IMR-90 (cell line): ENCODE results near the gene AKT3. TPM values are rescaled to one million over a fixed set of nuclear protein-coding genes. Genes with fewer than 3 reads are reported as not detected.

Source experiments
- ATAC-seq: fragments of 200-7000 bp; cut with Tn5 transposase; 2 replicates; pipeline ENCODE4 v1.9.1; 2020; ENCODE audit warnings: low read depth, mild to moderate bottlenecking, moderate library complexity
- BruUV-seq: library from RNA; stranded (reverse); fragments of 400-500 nt; replicated peaks from 2 replicates; lab custom pipeline; 2021; lab: Mats Ljungman, UMichigan
- CTCF ChIA-PET: fragments of 300-600 bp; formaldehyde crosslinking; extraction: SDS; loops from one replicate; lab custom pipeline; 2021; ENCODE audit warnings: antibody characterized with exemption; lab: Yijun Ruan, JAX
- POLR2A ChIA-PET: fragments of 300-600 bp; sonication (Branson Sonifier 250); formaldehyde crosslinking; loops from one replicate; lab custom pipeline; 2022; ENCODE audit warnings: antibody characterized with exemption; ENCODE audit not compliant: unreplicated experiment; lab: Charles Lee
- DNase-seq: peaks from one replicate; pipeline ENCODE4 v3.0.0; 2013
- H2AFZ ChIP-seq: replicated peaks from 2 replicates; pipeline ENCODE3; 2013; ENCODE audit warnings: low read length, mild to moderate bottlenecking; ENCODE audit not compliant: poor library complexity
- H2AK5ac ChIP-seq: 2 replicates; pipeline ENCODE4 v1.6.1; 2013; ENCODE audit warnings: low read depth, low read length, inconsistent platforms
- H2AK9ac ChIP-seq: replicated peaks from 2 replicates; pipeline ENCODE3; 2013; ENCODE audit warnings: mild to moderate bottlenecking, low read depth, low read length, moderate library complexity; ENCODE audit not compliant: poor library complexity
- H2BK120ac ChIP-seq: 2 replicates; pipeline ENCODE4 v1.6.1; 2013; ENCODE audit warnings: low read depth, low read length, inconsistent platforms
- H2BK15ac ChIP-seq: 3 replicates; pipeline ENCODE4 v1.6.1; 2013; ENCODE audit warnings: low read depth, low read length, inconsistent platforms
- H2BK20ac ChIP-seq: 2 replicates; pipeline ENCODE4 v1.6.1; 2013; ENCODE audit warnings: low read depth, mild to moderate bottlenecking, inconsistent platforms, low read length, moderate library complexity
- H2BK5ac ChIP-seq: 2 replicates; pipeline ENCODE4 v1.6.1; 2013; ENCODE audit warnings: mild to moderate bottlenecking, low read depth, low read length, inconsistent platforms; ENCODE audit not compliant: poor library complexity, severe bottlenecking
- H3K14ac ChIP-seq: replicated peaks from 2 replicates; pipeline ENCODE4 v1.6.1; 2013; ENCODE audit warnings: low read depth, low read length, inconsistent platforms
- H3K18ac ChIP-seq: 2 replicates; pipeline ENCODE4 v1.6.1; 2013; ENCODE audit warnings: low read depth, low read length, control low read depth
- H3K23ac ChIP-seq: 2 replicates; pipeline ENCODE4 v1.6.1; 2013; ENCODE audit warnings: low read depth, low read length, inconsistent platforms
- H3K27ac ChIP-seq: 2 replicates; pipeline ENCODE4 v1.5.1; 2013; ENCODE audit warnings: mild to moderate bottlenecking, control low read depth, low read length; ENCODE audit not compliant: insufficient read depth
- H3K27me3 ChIP-seq: 2 replicates; pipeline ENCODE4 v1.6.1; 2013; ENCODE audit warnings: low read length; ENCODE audit not compliant: control insufficient read depth, insufficient read depth
- H3K36me3 ChIP-seq: 2 replicates; pipeline ENCODE4 v1.6.1; 2013; ENCODE audit warnings: low read length, mixed read lengths; ENCODE audit not compliant: control insufficient read depth, insufficient read depth
- H3K4ac ChIP-seq: 2 replicates; pipeline ENCODE4 v1.6.1; 2013; ENCODE audit warnings: low read depth, low read length, inconsistent platforms
- H3K4me1 ChIP-seq: 2 replicates; pipeline ENCODE4 v1.6.1; 2013; ENCODE audit warnings: low read length, mixed read lengths; ENCODE audit not compliant: control insufficient read depth, insufficient read depth
- H3K4me2 ChIP-seq: 2 replicates; pipeline ENCODE4 v1.6.1; 2013; ENCODE audit warnings: low read depth, mild to moderate bottlenecking, control low read depth, low read length, moderate library complexity
- H3K4me3 ChIP-seq: 2 replicates; pipeline ENCODE4 v1.5.1; 2013; ENCODE audit warnings: low read depth, mild to moderate bottlenecking, control low read depth, low read length, moderate library complexity; ENCODE audit not compliant: insufficient read depth
- H3K56ac ChIP-seq: 2 replicates; pipeline ENCODE4 v1.6.1; 2013; ENCODE audit warnings: low read length, inconsistent platforms; ENCODE audit not compliant: insufficient read depth; ENCODE audit errors: extremely low read depth
- H3K79me1 ChIP-seq, 2 experiments: 2 replicates each; pipeline ENCODE4 v1.6.1; 2013; ENCODE audit warnings: low read length in 2 of 2, inconsistent platforms in 1 of 2, low read depth in 1 of 2
- H3K9ac ChIP-seq: 2 replicates; pipeline ENCODE4 v1.6.1; 2013; ENCODE audit warnings: low read depth, low read length, control low read depth
- H3K9me1 ChIP-seq: 2 replicates; pipeline ENCODE4 v1.6.1; 2013; ENCODE audit warnings: low read length, inconsistent platforms; ENCODE audit not compliant: insufficient read depth
- H3K9me3 ChIP-seq: 2 replicates; pipeline ENCODE4 v1.6.1; 2013; ENCODE audit warnings: low read length; ENCODE audit not compliant: control insufficient read depth, insufficient read depth
- H4K20me1 ChIP-seq: 2 replicates; pipeline ENCODE4 v1.6.1; 2013; ENCODE audit warnings: low read length, inconsistent platforms; ENCODE audit not compliant: insufficient read depth
- H4K5ac ChIP-seq: 2 replicates; pipeline ENCODE4 v1.6.1; 2013; ENCODE audit warnings: mild to moderate bottlenecking, low read depth, low read length, control low read depth
- H4K8ac ChIP-seq, 2 experiments: 2 replicates each; pipeline ENCODE4 v1.6.1; 2013; ENCODE audit warnings: low read depth in 2 of 2, low read length in 2 of 2, control low read depth in 1 of 2, inconsistent platforms in 1 of 2
- H4K91ac ChIP-seq: 2 replicates; pipeline ENCODE4 v1.6.1; 2013; ENCODE audit warnings: low read depth, low read length, inconsistent platforms; ENCODE audit not compliant: insufficient read depth
- BHLHE40 ChIP-seq: fragments of 150-350 bp; IDR thresholded peaks from 2 replicates; pipeline ENCODE4 v1.6.1; 2016; ENCODE audit warnings: mild to moderate bottlenecking, low read depth, low read length
- CEBPB ChIP-seq: IDR thresholded peaks from 2 replicates; pipeline ENCODE4 v1.6.1; 2012; ENCODE audit warnings: low read depth, low read length, improper control_type of control experiment
- CHD1 ChIP-seq: IDR thresholded peaks from 2 replicates; pipeline ENCODE4 v1.6.1; 2012; ENCODE audit warnings: low read depth, low read length, improper control_type of control experiment
- FOS ChIP-seq: fragments of 150-350 bp; IDR thresholded peaks from 2 replicates; pipeline ENCODE4 v1.6.1; 2016; ENCODE audit warnings: low read depth, low read length
- MAFK ChIP-seq: IDR thresholded peaks from 2 replicates; pipeline ENCODE4 v1.6.1; 2012; ENCODE audit warnings: low read depth, low read length, improper control_type of control experiment
- MAZ ChIP-seq: IDR thresholded peaks from 2 replicates; pipeline ENCODE4 v1.6.1; 2012; ENCODE audit warnings: low read depth, mild to moderate bottlenecking, low read length, improper control_type of control experiment, moderate library complexity, borderline replicate concordance
- MXI1 ChIP-seq: IDR thresholded peaks from 2 replicates; pipeline ENCODE4 v1.6.1; 2012; ENCODE audit warnings: low read depth, mild to moderate bottlenecking, low read length, moderate library complexity, borderline replicate concordance
- NFE2L2 ChIP-seq: fragments of 150-350 bp; IDR thresholded peaks from 2 replicates; pipeline ENCODE4 v1.6.1; 2016; ENCODE audit warnings: low read depth, mild to moderate bottlenecking, low read length
- POLR2A ChIP-seq: IDR thresholded peaks from 2 replicates; pipeline ENCODE4 v1.6.1; 2012; ENCODE audit warnings: mild to moderate bottlenecking, low read depth, low read length
- RAD21 ChIP-seq: IDR thresholded peaks from 2 replicates; pipeline ENCODE4 v1.6.1; 2012; ENCODE audit warnings: low read length, improper control_type of control experiment
- RCOR1 ChIP-seq: IDR thresholded peaks from 2 replicates; pipeline ENCODE4 v1.6.1; 2012; ENCODE audit warnings: mild to moderate bottlenecking, low read length, improper control_type of control experiment; ENCODE audit not compliant: insufficient replicate concordance
- RFX5 ChIP-seq: IDR thresholded peaks from 2 replicates; pipeline ENCODE4 v1.8.0; 2012; ENCODE audit warnings: low read depth, mild to moderate bottlenecking, low read length, moderate library complexity
- SMC3 ChIP-seq: fragments of 150-350 bp; IDR thresholded peaks from 2 replicates; pipeline ENCODE4 v1.6.1; 2016; ENCODE audit warnings: low read depth, mild to moderate bottlenecking, antibody characterized with exemption, low read length, moderate library complexity
- WGBS, 2 experiments: methylation state at CpG; one replicate each; pipeline versions ENCODE4 v1.1.5 to v1.1.7; 2013; ENCODE audit warnings: missing lambda C conversion rate in 2 of 2; ENCODE audit not compliant: insufficient read length in 1 of 2; ENCODE audit errors: extremely low coverage in 2 of 2; 5-methylcytosine and 5-hydroxymethylcytosine counted together
- dilution Hi-C: fragments of 300-500 bp; cut with HindIII; formaldehyde crosslinking; loops from one replicate; pipeline ENCODE4 v1.14.3; 2018; ENCODE audit warnings: low sequenced_read_pairs; ENCODE audit not compliant: unreplicated experiment
- in situ Hi-C: fragments of 300-500 bp; cut with MboI; formaldehyde crosslinking; loops from 3 replicates; pipeline ENCODE4 v1.14.3; 2019; ENCODE audit warnings: low sequenced_read_pairs, inconsistent platforms, mixed read lengths
- intact Hi-C: fragments of 100-400 bp; cut with micrococcal nuclease; formaldehyde crosslinking; loops from 2 replicates; pipeline ENCODE4 v1.10.0; 2022
- polyA plus RNA-seq, 3 experiments: library from polyadenylated mRNA; depleted of rRNA; stranded (reverse); fragments of >200 nt; gene quantifications; 2 replicates each; pipeline ENCODE4 v1.2.3, GENCODE V29; 2012; ENCODE audit warnings: low replicate concordance in 1 of 3
- total RNA-seq: library from RNA; depleted of rRNA; stranded (reverse); fragments of >200 nt; gene quantifications from 2 replicates; pipeline ENCODE4 v1.2.3, GENCODE V29; 2012
- TF ChIP-seq, protein P1 (sequence below): fragments of 150-350 bp; IDR thresholded peaks from 2 replicates; pipeline ENCODE4 v1.6.1; 2016; ENCODE audit warnings: low read depth, mild to moderate bottlenecking, low read length, moderate library complexity, borderline replicate concordance
- TF ChIP-seq, protein P2 (sequence below): conservative IDR thresholded peaks from 2 replicates; pipeline ENCODE4 v1.5.1; 2012; ENCODE audit warnings: mild to moderate bottlenecking, low read depth, low read length, improper control_type of control experiment
- TF ChIP-seq, protein P3 (sequence below): fragments of 150-350 bp; IDR thresholded peaks from 2 replicates; pipeline ENCODE4 v1.6.1; 2017; ENCODE audit warnings: mild to moderate bottlenecking, antibody characterized with exemption, low read length, low read depth

AKT3 gene
- total and polyA plus RNA-seq, 2 of the 4 experiments (the other 2 are of a cell fraction): 15.2 to 19.4 TPM

DNA sequence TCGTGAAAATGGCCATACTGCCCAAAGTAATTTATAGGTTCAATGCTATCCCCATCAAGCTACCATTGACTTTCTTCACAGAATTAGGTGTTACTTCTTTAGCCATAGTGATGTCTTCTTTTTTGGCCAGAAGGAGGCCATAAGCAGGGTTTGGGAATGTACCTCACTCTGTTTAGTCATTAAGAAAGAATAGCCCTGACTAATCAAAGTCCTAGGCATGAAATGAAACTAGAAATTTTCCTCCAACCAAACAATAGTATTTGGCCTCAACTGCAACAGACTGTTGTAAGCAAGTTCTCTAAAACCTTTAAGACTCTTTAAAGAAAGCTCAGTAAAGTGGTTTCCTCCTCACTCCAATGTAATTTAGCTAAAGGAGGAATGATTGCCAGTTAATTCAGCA lies 163.9 kb downstream of the AKT3 start:
- Histone ChIP-seq H4K5ac (no peak overlapping the region), H3K4me2 (no peak overlapping the region), H3K23ac (no peak overlapping the region), H3K4me1 (no peaks in the 10 kb centered on the region), H3K9me1 (no peaks in the 10 kb centered on the region), H4K91ac (no peak overlapping the region), H2BK20ac (no peak overlapping the region), H2BK5ac (no peak overlapping the region), H2BK15ac (no peak overlapping the region), H3K9me3 (no peaks in the 10 kb centered on the region), H3K4ac (no peak overlapping the region), H3K14ac (no peak overlapping the region), H3K27me3 (no peaks in the 10 kb centered on the region), H3K9ac (no peak overlapping the region), H3K36me3 (peaks cover 5% of the 10 kb centered on the region), H2BK120ac (no peak overlapping the region), H2AK9ac (no peak overlapping the region), H3K27ac (no peak overlapping the region), H3K56ac (no peak overlapping the region), H3K18ac (no peak overlapping the region), H4K20me1 (no peaks in the 10 kb centered on the region), H2AK5ac (no peak overlapping the region), H4K8ac (no peak overlapping the region), H3K79me1 (peaks cover 11 to 18% of the 10 kb centered on the region in 2 experiments), H2AFZ (no peak overlapping the region), H3K4me3 (no peak overlapping the region)
- ChIA-PET CTCF (interaction anchor here (1.1 kb wide), 1 partner anchor 9 kb away, joined by 3 read pairs; no protein-coding TSS in a partner anchor), POLR2A (no interaction called here)
- ATAC-seq (no peak), DNase-seq (peak; percentile 31)
- dilution Hi-C loops (no loop called here), in situ Hi-C loops (no loop called here), intact Hi-C loops (no loop called here)
- no CpG with 5 or more reads among the region's 1 CpG for WGBS, 2 experiments
- BruUV-seq: no TSS peak
- no peak for TF ChIP-seq CHD1
- no peak for TF ChIP-seq SMC3
- TF ChIP-seq RAD21: no peak
- TF ChIP-seq RFX5: no peak
- no peak for TF ChIP-seq MAZ
- TF ChIP-seq, protein P1, sequence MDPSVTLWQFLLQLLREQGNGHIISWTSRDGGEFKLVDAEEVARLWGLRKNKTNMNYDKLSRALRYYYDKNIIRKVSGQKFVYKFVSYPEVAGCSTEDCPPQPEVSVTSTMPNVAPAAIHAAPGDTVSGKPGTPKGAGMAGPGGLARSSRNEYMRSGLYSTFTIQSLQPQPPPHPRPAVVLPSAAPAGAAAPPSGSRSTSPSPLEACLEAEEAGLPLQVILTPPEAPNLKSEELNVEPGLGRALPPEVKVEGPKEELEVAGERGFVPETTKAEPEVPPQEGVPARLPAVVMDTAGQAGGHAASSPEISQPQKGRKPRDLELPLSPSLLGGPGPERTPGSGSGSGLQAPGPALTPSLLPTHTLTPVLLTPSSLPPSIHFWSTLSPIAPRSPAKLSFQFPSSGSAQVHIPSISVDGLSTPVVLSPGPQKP: no peak
- TF ChIP-seq MXI1: no peak
- no peak for TF ChIP-seq MAFK
- no peak for TF ChIP-seq BHLHE40
- TF ChIP-seq, protein P2, sequence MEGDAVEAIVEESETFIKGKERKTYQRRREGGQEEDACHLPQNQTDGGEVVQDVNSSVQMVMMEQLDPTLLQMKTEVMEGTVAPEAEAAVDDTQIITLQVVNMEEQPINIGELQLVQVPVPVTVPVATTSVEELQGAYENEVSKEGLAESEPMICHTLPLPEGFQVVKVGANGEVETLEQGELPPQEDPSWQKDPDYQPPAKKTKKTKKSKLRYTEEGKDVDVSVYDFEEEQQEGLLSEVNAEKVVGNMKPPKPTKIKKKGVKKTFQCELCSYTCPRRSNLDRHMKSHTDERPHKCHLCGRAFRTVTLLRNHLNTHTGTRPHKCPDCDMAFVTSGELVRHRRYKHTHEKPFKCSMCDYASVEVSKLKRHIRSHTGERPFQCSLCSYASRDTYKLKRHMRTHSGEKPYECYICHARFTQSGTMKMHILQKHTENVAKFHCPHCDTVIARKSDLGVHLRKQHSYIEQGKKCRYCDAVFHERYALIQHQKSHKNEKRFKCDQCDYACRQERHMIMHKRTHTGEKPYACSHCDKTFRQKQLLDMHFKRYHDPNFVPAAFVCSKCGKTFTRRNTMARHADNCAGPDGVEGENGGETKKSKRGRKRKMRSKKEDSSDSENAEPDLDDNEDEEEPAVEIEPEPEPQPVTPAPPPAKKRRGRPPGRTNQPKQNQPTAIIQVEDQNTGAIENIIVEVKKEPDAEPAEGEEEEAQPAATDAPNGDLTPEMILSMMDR: no peak
- no peak for TF ChIP-seq POLR2A
- no peak for TF ChIP-seq RCOR1
- TF ChIP-seq FOS: no peak
- TF ChIP-seq CEBPB: no peak
- TF ChIP-seq, protein P3, sequence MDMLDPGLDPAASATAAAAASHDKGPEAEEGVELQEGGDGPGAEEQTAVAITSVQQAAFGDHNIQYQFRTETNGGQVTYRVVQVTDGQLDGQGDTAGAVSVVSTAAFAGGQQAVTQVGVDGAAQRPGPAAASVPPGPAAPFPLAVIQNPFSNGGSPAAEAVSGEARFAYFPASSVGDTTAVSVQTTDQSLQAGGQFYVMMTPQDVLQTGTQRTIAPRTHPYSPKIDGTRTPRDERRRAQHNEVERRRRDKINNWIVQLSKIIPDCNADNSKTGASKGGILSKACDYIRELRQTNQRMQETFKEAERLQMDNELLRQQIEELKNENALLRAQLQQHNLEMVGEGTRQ: no peak
- TF ChIP-seq NFE2L2: no peak
